Measurements from ENCODE around the gene TRIP13.
"Not testable (repeated sequence)": the region's sequence is repeated elsewhere in the genome, so short reads cannot be mapped to it uniquely, and the experiment has no call there.

Gene TRIP13, protein sequence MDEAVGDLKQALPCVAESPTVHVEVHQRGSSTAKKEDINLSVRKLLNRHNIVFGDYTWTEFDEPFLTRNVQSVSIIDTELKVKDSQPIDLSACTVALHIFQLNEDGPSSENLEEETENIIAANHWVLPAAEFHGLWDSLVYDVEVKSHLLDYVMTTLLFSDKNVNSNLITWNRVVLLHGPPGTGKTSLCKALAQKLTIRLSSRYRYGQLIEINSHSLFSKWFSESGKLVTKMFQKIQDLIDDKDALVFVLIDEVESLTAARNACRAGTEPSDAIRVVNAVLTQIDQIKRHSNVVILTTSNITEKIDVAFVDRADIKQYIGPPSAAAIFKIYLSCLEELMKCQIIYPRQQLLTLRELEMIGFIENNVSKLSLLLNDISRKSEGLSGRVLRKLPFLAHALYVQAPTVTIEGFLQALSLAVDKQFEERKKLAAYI

DNA sequence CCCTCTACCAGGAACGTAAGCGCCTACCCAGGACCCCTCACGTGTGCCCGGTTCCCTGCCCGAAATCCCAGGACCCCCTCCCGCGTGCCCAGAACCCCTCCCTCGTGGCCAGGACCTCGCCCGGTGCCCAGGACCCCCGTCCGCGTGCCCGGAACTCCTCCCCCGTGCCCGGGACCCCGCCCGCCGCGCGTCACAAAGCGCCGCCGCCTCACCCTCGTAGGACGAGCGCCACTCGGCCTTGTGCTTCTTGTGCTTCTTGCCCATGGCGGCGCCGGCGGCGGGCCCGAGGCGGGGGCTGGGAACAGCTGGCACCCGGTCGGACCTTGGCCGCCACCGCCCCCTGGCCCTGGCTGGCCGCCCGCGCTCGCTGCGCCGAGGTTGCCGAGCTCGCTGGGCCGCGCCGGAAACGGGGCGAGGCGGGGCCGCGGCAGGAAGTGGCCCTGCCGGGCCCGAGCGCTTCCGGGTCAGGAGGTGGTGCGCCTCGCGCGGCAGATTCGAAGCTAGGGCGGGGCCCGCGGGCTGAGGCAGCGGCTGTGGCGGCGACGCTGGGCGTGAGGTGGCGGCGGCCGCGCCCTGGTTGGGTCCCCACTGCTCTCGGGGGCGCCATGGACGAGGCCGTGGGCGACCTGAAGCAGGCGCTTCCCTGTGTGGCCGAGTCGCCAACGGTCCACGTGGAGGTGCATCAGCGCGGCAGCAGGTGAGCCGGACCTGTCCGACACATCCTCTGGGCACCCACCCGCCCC is at the start of gene TRIP13, which contains the start of gene BRD9:
Gene TRIP13, plus strand, starts transcription at position 491 of the 743 bp plus-strand sequence. Its CDS starts 115 bp downstream, at position 606.
Gene BRD9, minus strand, starts transcription at position 408 of the 743 bp plus-strand sequence. Its CDS starts 144 bp downstream, at position 264.
- TF ChIP-seq, protein P1, sequence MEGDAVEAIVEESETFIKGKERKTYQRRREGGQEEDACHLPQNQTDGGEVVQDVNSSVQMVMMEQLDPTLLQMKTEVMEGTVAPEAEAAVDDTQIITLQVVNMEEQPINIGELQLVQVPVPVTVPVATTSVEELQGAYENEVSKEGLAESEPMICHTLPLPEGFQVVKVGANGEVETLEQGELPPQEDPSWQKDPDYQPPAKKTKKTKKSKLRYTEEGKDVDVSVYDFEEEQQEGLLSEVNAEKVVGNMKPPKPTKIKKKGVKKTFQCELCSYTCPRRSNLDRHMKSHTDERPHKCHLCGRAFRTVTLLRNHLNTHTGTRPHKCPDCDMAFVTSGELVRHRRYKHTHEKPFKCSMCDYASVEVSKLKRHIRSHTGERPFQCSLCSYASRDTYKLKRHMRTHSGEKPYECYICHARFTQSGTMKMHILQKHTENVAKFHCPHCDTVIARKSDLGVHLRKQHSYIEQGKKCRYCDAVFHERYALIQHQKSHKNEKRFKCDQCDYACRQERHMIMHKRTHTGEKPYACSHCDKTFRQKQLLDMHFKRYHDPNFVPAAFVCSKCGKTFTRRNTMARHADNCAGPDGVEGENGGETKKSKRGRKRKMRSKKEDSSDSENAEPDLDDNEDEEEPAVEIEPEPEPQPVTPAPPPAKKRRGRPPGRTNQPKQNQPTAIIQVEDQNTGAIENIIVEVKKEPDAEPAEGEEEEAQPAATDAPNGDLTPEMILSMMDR (IDR thresholded peaks at IDR 0.05), result peak; percentile 23; the same call in 1 of the 2 replicates
- TF ChIP-seq ZFX (IDR thresholded peaks at IDR 0.05; ENCODE audit: borderline replicate concordance), result no peak

DNA sequence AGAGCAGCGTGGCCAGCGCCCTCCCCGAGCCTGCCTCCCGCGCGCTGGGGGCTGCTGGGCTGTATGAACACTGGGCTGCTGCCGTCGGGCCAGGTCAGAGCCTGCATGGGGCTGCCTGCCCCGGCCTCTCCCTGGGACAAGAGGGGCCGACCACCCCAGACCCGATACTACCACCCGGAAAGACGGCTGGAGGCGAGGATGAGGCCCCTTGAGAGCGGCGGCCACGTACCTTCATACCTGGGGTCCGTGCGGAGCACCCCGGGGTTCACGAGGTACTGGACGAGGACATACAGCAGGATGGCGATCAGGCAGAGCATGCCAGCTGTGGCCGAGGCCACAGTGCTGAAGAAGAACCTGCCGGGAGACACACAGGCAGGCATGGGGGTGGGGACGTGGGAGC is 49.3 kb upstream of the TRIP13 start:
- H3K27ac ChIP-seq, result not testable (repeated sequence)

More for the DNA sequence above, at the start of gene TRIP13, which contains the start of gene BRD9:
- H3K27ac ChIP-seq, result peak within 1 kb of the TSS; percentile 86

DNA sequence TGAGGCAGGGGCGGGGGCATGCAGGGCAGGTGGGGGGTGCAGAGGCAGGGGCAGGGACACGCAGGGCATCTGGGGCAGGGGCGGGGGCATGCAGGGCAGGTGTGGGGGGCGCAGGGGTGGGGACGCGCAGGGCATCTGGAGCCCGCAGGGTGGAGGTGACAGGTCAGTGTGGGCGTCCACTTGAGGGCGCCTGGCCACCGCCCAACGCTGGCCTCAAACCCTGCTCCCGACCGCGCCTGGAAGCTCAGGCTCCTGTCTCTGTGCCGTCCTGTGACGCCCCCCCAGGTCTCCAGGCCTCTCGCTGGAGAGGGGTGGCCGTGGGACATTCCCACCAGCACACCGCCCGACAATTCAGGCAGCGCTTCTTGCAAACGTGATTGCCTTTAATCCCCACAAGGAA is 48.8 kb upstream of the TRIP13 start:
- not testable (repeated sequence) for H3K27ac ChIP-seq

DNA sequence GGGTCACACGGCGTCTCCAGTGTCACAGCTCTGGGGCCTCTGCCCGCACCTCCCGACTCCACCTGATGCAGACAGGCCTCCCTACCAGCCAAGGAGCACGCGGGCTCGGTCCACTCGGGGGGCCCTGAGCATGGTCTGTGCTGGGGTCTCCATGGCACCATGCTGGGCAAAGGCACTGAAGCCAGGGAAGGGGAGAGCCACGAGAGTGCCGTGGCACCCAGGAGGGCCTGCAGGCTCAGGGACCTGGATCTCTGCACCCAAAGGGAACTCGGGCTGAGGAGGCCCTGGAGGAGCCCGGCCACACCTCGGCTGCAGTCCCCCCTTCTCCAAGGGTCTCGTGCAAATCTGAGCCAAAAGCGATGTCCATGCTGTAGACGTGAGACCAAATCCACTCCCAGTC is 48.3 kb upstream of the TRIP13 start:
- H3K27ac ChIP-seq, result not testable (repeated sequence)

DNA sequence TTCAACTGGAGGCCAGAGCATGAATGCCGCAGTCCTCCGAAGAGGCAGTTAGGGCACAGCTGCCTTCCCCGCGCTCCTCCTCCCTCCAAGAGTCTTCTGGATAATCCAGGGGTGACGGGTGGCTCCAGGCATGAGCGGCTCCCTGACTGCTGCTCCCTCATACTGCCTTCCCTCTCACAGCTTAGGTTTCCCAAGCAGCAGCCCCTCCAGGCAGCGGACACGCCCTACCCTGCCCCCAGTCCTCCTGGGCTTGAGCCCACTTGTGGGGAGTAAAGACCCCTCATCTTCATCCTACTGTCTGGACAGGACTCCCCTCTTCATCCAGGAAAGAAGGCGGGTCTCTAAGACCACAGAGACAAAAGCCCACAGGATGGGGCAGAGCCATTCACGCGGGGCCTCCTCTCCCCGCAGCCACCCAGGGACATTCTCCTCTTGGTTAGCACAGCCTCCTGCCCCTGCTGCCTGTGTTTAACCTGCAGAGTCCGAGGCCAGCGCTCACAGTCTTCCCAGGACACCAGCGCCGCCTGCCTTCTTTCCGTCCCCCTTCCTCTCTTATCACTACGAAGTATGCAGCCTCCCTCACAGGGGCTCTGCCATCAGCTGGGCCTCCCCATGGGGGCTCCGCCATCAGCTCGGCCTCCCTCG is 47.5 kb upstream of the TRIP13 start:
- H3K27ac ChIP-seq, result not testable (repeated sequence)

DNA sequence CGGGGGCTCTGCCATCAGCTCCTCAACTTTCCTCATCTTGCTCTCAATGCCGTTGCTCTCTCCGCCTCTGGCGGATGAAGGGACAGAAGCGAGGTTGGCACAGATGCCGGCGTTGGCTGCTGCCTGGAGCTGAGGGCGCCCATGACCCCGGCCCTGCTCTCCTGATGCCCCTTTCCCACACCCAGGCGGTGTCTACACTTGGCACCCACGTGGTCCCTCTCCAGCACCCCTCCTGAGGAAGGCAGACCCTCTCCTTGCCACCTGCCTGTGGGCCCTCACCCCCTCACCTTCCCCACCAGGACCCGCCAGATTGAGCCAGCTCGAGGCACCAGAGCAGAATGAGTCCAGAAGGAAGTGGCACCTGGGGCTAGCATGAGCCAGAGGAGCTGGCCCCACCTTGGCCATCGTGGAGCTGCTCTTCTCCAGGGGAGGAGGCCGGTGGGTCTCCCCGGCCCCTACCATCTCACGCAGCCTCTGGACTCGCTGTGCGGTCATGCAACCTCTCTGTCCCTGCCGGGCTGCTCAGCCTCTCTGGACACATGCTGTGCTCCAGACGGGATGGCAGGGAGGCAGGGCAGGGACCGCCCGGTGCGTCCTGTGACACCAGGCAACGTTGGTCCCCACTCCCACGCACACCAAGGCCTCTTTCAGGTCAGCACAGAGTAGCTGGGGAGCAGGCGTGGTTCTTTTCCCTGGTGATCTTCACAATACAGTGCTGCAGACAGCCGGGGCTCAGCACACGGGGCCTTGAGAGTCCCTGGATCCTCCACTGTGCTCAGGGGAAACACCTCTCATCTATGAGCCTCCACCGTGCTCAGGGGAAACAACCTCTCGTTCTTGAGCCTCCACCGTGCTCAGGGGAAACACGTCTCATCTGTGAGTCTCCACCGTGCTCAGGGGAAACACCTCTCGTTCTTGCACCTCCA is 46.7 kb upstream of the TRIP13 start:
- not testable (repeated sequence) for H3K27ac ChIP-seq

DNA sequence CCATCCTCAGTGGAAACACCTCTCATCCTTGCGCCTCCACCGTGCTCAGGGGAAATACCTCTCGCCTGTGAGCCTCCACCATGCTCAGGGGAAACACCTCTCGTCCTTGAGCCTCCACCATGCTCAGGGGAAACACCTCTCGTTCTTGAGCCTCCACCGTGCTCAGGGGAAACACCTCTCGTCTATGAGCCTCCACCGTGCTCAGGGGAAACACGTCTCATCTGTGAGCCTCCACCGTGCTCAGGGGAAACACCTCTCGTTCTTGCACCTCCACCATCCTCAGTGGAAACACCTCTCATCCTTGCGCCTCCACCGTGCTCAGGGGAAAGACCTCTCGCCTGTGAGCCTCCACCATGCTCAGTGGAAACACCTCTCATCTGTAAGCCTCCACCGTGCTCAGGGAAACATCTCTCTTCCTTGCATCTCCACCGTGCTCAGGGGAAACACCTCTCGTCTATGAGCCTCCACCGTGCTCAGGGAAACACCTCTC is 46.0 kb upstream of the TRIP13 start:
- not testable (repeated sequence) for H3K27ac ChIP-seq

DNA sequence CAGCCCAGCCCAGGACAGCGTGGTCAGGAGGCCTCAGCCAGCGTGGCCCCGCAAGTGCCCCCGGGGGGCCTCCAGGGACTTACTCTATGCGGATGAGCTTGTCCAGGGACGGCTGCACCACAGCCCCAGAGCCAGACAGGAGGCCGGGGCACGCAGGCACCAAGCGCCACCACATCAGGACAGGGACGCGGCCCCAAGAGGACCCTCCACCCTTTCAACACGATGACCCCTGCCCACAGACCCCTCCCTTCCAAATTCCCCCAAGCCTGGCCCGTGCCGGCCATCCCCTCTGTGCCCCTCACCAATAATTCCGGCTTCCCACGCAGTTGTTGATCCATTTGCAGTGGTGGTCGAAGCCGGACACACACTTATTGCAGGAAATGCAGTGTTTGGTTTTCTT is 45.5 kb upstream of the TRIP13 start:
- not testable (repeated sequence) for H3K27ac ChIP-seq

DNA sequence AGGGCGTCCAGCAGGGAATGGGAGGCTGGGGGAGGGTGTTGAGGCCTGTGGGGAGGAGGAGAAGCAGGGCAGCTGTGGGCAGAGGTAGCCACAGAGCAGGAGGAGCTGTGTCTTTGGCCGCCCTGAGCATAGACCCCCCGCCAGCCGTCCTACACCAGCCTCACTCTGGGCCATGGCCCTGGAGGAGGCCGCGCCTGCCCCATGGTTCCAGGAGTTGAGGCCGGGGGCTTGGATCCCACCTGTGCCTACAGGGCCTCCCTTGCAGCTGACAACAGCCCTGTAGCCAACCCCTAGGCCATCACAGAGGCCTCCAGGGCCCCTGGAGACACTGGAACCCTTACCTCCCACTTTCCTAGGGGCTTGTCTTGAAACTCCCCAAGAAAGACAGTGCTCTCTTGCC is 44.9 kb upstream of the TRIP13 start:
- not testable (repeated sequence) for H3K27ac ChIP-seq

DNA sequence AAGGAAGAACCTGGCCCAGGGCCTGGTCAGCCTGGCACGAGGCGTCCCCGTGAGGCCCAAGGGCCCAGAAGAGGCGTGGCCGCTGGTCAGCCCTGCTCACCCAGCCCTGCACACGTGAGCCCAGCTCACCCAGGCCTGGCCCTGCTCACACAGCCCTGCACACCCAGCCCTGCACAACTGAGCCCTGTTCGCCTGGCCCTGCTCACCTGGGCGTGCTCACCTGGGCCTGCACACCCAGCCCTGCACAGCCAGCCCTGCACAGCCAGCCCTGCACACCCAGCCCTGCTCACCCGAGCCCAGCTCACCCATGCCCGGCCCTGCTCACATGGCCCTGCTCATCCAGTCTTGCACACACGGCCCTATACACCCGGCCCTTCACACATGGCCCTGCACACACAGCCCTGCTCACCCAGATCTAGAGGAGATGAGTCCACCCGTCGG is 44.0 kb upstream of the TRIP13 start:
- no peak overlapping the region for H3K27ac ChIP-seq
- TF ChIP-seq ZFX (IDR thresholded peaks at IDR 0.05; ENCODE audit: borderline replicate concordance), result no peak

DNA sequence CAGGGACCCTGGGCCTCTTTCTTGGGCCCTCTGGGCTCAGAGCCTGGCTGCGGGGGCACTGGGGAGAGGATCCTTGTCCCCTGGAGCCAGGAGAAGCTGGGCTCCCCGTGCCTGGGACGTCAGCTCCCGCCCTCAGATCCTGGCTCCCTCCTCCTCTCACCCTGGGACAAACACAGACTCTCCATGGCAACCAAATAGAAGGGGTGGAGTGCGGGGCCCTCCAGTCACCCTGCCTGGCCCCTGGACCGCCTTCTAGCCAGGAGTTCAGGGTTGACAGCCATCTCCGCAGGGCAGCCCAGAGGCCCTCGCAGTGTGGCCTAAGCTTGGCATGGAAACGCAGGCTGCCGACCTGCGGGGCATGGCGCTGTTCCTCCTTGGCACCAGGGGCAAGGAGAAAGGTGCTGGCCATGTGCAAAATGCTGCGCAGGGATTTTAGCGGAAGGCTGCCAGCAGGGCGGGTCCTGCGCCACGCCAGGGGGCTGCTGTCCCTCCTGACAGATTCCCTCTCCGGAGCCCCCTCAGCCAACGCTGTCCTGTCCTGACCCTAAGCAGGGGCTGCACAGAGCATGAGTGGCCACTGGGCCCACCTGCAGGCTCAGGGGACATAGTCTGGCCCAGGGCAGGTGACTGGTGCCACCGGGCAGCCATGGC is 42.9 kb upstream of the TRIP13 start:
- H3K27ac ChIP-seq, result peak overlapping the region; percentile 55
- TF ChIP-seq, protein P1 (IDR thresholded peaks at IDR 0.05), result no peak; the same call in 1 of the 2 replicates
- TF ChIP-seq ZFX (IDR thresholded peaks at IDR 0.05; ENCODE audit: borderline replicate concordance), result no peak

All from 22Rv1 (cell line).